HG02610 (cell line): ENCODE measurements around the gene HUS1.
"Not testable (repeated sequence)": the region's sequence is repeated elsewhere in the genome, so short reads cannot be mapped to it uniquely, and the experiment has no call there.

Experiments
- ATAC-seq: cut with Tn5 transposase; IDR thresholded peaks from one replicate; pipeline ENCODE4 v1.9.1; 2021; ENCODE audit warnings: mild to moderate bottlenecking, moderate library complexity; ENCODE audit not compliant: unreplicated experiment

The HUS1 gene

GRCh38 chr7:47945261-47946015, 34.0 kb downstream of the HUS1 start:
- peak; percentile 44 for ATAC-seq

GRCh38 chr7:47944536-47945260, 34.7 kb downstream of the HUS1 start:
- no peak for ATAC-seq

- ATAC-seq: no peak
These were observed 35.5 kb downstream of the HUS1 start for GRCh38 chr7:47943676-47944474.

- ATAC-seq: not testable (repeated sequence)
These were observed 36.8 kb downstream of the HUS1 start for GRCh38 chr7:47942651-47943050.

- no peak for ATAC-seq
These were observed 37.3 kb downstream of the HUS1 start for GRCh38 chr7:47942132-47942531.

- no peak for ATAC-seq
These were observed 38.1 kb downstream of the HUS1 start for GRCh38 chr7:47941136-47941844.

- ATAC-seq: no peak
These were observed 39.1 kb downstream of the HUS1 start for GRCh38 chr7:47940088-47941013.

- ATAC-seq: no peak
These were observed 39.9 kb downstream of the HUS1 start for GRCh38 chr7:47939425-47940036.

- ATAC-seq: no peak
These were observed 40.7 kb downstream of the HUS1 start for GRCh38 chr7:47938574-47939165.

GRCh38 chr7:47937711-47938573, 41.5 kb downstream of the HUS1 start:
- ATAC-seq: peak; percentile 33

GRCh38 chr7:47937065-47937687, 42.2 kb downstream of the HUS1 start:
- ATAC-seq: peak; percentile 96

- no peak for ATAC-seq
These were observed 43.1 kb downstream of the HUS1 start for GRCh38 chr7:47936323-47936722.

- no peak for ATAC-seq
These were observed 44.1 kb downstream of the HUS1 start for GRCh38 chr7:47935336-47935735.

GRCh38 chr7:47934831-47935230, 44.6 kb downstream of the HUS1 start:
- no peak for ATAC-seq

GRCh38 chr7:47933215-47933614, 46.2 kb downstream of the HUS1 start:
- no peak for ATAC-seq

GRCh38 chr7:47932466-47933037, 46.9 kb downstream of the HUS1 start:
- ATAC-seq: no peak

GRCh38 chr7:47932016-47932415, 47.4 kb downstream of the HUS1 start:
- no peak for ATAC-seq
